Neutrophil (primary cell): Measurements from ENCODE around the gene POT1.

Source experiments
- H3K27ac ChIP-seq: fragments of 200-600 bp; sonication (generic); 2 replicates; pipeline ENCODE4 v1.5.1; 2016; ENCODE audit warnings: mild to moderate bottlenecking, moderate library complexity
- H3K27me3 ChIP-seq: fragments of 200-600 bp; sonication (generic); 2 replicates; pipeline ENCODE4 v1.6.0; 2016; ENCODE audit warnings: mild to moderate bottlenecking
- H3K36me3 ChIP-seq: fragments of 200-600 bp; sonication (generic); 2 replicates; pipeline ENCODE4 v1.5.1; 2017
- H3K4me1 ChIP-seq, 2 experiments: fragments of 200-600 bp in 1 of 2; sonication (generic) in 1 of 2; 1 replicate in 1 of 2; 2 replicates in 1 of 2; pipeline versions ENCODE4 v1.5.1 to v1.6.1; 2013 to 2016; ENCODE audit warnings: low read depth in 1 of 2, low read length in 1 of 2, mild to moderate bottlenecking in 1 of 2, moderate library complexity in 1 of 2; ENCODE audit not compliant: control insufficient read depth in 1 of 2, insufficient read depth in 1 of 2
- H3K4me3 ChIP-seq, 2 experiments: fragments of 200-600 bp in 1 of 2; sonication (generic) in 1 of 2; 1 replicate in 1 of 2; 2 replicates in 1 of 2; pipeline ENCODE4 v1.5.1; 2013 to 2016; ENCODE audit warnings: low read depth in 1 of 2, low read length in 1 of 2, mild to moderate bottlenecking in 1 of 2, moderate library complexity in 1 of 2
- H3K9me3 ChIP-seq: fragments of 200-600 bp; sonication (generic); 2 replicates; pipeline ENCODE4 v1.5.1; 2016
- TF ChIP-seq, protein P1 (sequence below): fragments of 200-600 bp; sonication (generic); IDR thresholded peaks from 2 replicates; pipeline ENCODE4 v1.5.1; 2016; ENCODE audit warnings: antibody characterized with exemption

The POT1 gene

DNA sequence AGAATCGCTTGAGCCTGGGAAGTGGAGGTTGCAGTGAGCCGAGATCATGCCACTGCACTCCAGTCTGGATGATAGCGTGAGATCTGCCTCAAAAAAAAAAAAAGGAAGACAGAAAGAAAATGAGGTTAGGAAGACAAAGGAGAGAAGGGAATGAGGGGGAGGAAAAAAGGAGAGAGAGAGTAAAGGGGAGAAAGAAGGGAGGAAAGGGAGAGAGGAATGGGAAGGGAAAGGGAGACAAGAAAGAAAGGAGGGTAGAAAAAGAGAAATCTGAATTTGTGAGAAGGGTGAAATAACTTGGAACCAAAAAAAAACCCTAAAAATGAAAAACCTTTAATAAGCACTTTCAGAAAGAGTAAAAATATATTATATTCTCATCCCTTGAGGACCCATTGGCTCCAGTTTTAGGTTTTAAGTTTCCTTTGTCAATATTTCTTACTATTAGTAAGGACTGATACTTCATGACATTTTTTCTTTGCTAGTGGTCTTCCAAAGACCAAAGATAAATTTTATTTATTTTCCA lies 54.9 kb downstream of the POT1 start:
- TF ChIP-seq, protein P1, sequence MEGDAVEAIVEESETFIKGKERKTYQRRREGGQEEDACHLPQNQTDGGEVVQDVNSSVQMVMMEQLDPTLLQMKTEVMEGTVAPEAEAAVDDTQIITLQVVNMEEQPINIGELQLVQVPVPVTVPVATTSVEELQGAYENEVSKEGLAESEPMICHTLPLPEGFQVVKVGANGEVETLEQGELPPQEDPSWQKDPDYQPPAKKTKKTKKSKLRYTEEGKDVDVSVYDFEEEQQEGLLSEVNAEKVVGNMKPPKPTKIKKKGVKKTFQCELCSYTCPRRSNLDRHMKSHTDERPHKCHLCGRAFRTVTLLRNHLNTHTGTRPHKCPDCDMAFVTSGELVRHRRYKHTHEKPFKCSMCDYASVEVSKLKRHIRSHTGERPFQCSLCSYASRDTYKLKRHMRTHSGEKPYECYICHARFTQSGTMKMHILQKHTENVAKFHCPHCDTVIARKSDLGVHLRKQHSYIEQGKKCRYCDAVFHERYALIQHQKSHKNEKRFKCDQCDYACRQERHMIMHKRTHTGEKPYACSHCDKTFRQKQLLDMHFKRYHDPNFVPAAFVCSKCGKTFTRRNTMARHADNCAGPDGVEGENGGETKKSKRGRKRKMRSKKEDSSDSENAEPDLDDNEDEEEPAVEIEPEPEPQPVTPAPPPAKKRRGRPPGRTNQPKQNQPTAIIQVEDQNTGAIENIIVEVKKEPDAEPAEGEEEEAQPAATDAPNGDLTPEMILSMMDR, result no peak
- Histone ChIP-seq H3K4me1 (no peaks in the 10 kb centered on the region), H3K27ac (no peak overlapping the region), H3K9me3 (no peaks in the 10 kb centered on the region), H3K4me3 (no peak overlapping the region), H3K36me3 (no peaks in the 10 kb centered on the region), H3K27me3 (no peaks in the 10 kb centered on the region)

- Histone ChIP-seq H3K4me1 (no peaks in the 10 kb centered on the region), H3K36me3 (peaks cover 8% of the 10 kb centered on the region), H3K9me3 (no peaks in the 10 kb centered on the region), H3K27me3 (no peaks in the 10 kb centered on the region), H3K4me3 (no peak overlapping the region), H3K27ac (no peak overlapping the region)
- TF ChIP-seq, protein P1, result no peak
Measured at GRCh38 chr7:124857672-124858235, 71.9 kb downstream of the POT1 start.

DNA sequence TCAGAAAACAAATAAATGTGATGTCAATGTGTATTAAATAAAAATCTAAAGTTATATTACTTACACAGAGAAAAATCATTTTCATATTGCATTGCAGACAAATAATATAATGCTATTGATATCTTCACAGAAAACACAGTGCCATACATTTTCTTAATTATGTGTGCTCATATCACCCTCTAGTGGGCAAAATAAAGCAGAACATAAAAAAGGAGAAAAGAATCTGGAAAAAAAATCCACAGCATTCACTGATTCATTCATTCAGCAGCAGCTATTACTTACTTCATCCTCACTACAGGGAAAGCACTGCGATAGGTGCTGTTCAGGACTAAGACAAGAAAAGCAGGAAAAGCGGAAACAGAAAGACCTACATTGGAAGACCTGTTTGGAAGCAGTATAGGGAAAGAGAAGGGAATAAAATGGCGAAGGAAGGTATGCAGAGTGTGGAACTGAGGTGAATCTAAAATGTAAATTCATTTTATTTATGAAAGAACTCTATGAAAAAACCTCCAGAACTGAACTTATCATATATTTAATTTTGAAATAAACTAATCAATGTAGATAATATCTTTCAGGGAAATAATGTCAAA lies 73.2 kb downstream of the POT1 start:
- Histone ChIP-seq H3K27me3 (no peaks in the 10 kb centered on the region), H3K27ac (no peak overlapping the region), H3K9me3 (no peaks in the 10 kb centered on the region), H3K4me1 (no peaks in the 10 kb centered on the region), H3K4me3 (no peak overlapping the region), H3K36me3 (peaks cover 8% of the 10 kb centered on the region)
- TF ChIP-seq, protein P1, result no peak

- no peaks in the 10 kb centered on the region for H3K27me3 ChIP-seq
- peaks cover 8% of the 10 kb centered on the region for H3K36me3 ChIP-seq
- no peak overlapping the region for H3K4me3 ChIP-seq
- peaks cover 0 to 7% of the 10 kb centered on the region in 2 experiments for H3K4me1 ChIP-seq
- H3K27ac ChIP-seq, result peak overlapping the region; percentile 51
- no peaks in the 10 kb centered on the region for H3K9me3 ChIP-seq
- TF ChIP-seq, protein P1, result no peak
Measured at GRCh38 chr7:124843336-124843735, 86.3 kb downstream of the POT1 start.

DNA sequence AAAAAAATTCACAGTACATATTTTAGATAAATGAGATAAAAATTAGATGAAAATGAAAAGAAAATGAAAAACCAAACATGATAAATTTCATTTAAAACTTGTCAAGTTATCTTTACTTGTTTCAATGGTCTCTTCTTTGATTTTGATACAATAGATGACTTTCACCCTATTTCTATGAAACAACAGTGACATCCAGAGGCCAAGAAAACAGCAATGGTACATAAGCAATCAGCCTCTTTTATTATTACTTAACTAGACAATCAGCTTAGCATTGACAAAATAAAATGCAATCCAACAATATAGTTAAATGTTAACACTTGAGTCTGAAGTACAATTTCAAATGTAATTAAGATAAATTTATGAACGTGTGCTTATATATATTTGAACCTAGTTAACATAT lies 89.2 kb downstream of the POT1 start:
- Histone ChIP-seq H3K4me3 (no peak overlapping the region), H3K27me3 (no peaks in the 10 kb centered on the region), H3K36me3 (no peaks in the 10 kb centered on the region), H3K4me1 (peaks cover 0 to 7% of the 10 kb centered on the region in 2 experiments), H3K27ac (no peak overlapping the region), H3K9me3 (no peaks in the 10 kb centered on the region)
- TF ChIP-seq, protein P1, result no peak
